NOMO-1 treated with dmso at 0.1 percent for 144 hours (cell line): Measurements from ENCODE around the gene TEX11.
"Not testable (repeated sequence)": the region's sequence is repeated elsewhere in the genome, so short reads cannot be mapped to it uniquely, and the experiment has no call there.

ENCODE experiments used
- DNase-seq: peaks from one replicate; lab custom pipeline; 2025; ENCODE audit not compliant: unreplicated experiment; lab: John Stamatoyannopoulos, UW

TEX11 gene

GRCh38 chrX:70908541-70908940 lies at the start of gene TEX11:
TSS of gene TEX11 (minus strand) at chrX:70908711. CDS start at chrX:70907789, 922 bp downstream.
- DNase-seq: no peak

- DNase-seq: no peak
These were observed 46.4 kb upstream of the TEX11 start for GRCh38 chrX:70954871-70955270.

DNA sequence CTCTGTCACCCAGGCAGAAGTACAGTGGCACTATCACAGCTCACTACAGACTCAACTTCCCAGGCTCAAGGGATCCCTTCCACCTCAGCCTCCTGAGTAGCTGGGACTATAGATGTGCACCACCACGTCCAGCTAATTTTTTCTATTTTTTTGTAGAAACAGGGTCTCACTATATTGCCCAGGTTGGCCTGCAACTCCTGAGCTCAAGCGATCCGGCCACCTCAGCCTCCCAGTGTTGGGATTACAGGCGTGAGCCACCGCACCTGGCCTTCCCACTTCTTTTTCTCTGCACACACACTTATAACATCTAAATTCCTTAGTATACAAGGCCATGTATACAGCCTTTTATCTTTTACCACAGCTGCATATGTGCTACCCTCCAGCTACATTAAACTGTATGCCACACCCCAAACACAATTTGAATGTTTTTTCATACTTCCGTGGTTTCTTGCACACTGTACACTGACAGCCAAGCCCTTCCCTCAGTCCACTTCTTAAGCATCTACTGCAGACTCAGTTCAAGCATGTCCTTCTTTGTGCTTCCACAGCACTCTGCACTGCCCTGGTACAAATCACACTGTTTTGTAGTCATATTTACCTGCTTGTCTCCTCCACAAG lies 15.9 kb upstream of the TEX11 start:
- no peak for DNase-seq

DNA sequence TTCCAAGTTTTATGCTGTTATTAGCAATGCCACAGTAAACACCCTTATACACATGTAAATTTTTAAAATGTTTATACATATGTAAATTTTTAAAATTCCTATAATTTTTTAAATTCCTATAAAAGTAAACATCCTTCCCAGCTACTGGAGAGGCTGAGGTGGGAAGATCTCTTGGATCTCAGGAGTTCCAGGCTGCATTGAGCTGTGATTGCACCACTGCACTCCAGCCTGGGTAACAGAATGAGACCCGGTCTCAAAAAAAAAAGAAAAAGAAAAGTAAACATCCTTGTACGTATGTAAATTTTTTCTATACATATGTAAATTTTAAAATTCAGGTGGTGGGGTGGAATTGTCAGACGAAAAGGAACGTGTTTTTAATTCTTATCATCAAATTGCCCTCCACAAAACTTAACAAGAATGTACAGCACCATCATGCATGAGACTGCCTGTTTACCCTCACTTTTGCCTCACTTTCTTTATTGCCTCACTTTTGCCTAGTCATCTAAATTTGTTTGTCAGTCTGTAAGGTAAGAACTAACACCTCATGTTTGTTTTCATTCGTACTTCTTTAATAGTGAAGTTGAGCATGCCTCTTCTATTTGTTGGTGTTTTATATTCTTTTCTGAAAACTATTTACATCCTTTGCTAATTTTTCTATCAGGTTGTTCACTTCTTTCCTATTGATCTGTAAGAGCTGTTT lies 14.4 kb upstream of the TEX11 start:
- no peak for DNase-seq

DNA sequence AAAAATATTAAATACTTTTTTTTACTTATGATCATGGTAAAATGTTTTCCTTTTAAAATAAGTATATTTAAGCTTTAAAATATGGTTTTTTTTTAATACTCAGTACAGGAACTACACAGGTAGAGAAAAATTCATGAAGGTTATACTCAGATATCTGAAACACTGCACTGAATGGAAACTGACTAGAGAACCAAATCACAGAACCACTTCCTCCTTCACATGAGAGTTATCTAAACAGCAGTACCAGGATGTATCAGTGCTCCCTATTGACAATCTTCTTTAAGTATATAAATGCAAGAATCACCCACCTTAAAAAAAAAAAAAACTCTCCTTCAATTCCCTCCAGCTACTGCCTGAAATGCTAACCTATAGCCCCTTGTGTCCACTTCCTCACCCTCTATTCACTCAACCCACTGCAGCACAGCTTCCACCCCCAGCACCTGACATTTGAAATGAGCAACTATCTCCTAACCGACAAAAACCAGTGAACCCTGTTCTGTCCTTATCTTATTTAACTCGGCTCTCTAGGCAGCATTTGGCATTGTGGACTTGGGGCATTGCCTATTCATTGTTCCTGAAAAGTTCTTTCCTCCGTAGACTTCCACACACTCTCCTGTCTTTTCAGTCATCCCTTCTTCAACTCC lies 13.3 kb upstream of the TEX11 start:
- no peak for DNase-seq

DNA sequence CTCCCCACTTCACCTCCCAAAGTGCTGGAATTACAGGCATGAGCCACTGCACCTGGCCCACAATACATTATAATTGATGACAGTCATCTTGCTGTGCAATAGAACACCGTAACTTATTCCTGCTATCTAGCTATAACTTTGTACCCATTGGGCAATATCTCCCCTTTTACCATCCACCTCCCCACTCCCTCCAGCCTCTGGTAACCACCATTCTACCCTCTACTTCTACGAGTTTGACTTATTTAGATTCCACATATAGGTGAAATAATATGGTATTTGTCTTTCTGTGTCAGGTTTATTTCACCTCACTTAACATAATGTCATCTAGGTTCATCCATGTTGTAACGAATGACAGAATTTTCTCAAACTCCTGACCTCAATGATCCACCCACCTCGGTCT lies 8.2 kb upstream of the TEX11 start:
- DNase-seq: no peak

- no peak for DNase-seq
These were observed 611 bp downstream of the TEX11 start for GRCh38 chrX:70907900-70908299.

DNA sequence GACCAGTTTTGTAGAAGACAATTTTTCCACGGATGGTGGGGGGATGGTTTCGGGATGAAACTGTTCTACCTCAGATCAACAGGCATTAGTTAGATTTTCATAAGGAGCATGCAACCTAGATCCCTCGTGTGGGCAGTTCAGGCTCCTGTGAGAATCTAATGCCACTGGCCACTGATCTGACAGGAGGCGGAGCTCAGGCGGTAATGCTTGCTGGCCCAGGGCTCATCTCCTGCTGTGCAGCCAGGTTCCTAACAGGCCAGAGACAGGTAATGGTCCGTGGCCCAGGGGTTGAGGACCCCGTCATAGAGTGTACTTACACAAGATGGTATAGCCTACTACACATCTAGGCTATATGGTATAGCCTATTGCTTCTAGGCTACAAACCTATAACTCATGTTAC lies 7.0 kb downstream of the TEX11 start:
- no peak for DNase-seq

- not testable (repeated sequence) for DNase-seq
These were observed 18.1 kb downstream of the TEX11 start for GRCh38 chrX:70890441-70890840.

DNA sequence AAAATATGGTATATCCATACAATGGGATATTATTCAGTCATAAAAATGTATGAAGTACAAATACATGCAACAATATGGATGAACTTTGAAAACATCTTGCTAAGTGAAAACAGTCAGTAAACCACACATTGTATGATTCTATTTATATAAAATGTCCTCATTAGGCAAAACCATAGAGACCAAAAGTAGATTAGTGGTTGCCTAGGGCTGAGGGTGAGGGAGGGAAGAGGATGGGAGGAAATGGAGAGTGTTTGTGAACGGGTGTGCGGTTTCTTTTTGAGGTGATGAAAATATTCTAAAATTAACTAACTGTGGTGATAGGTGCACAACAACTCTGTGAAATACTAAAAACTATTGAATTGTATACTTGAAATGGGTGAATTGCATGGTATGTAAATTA lies 29.6 kb downstream of the TEX11 start:
- DNase-seq: no peak

GRCh38 chrX:70852294-70852693 lies 56.2 kb downstream of the TEX11 start:
- DNase-seq: no peak

- not testable (repeated sequence) for DNase-seq
These were observed 64.4 kb downstream of the TEX11 start for GRCh38 chrX:70844081-70844480.

DNA sequence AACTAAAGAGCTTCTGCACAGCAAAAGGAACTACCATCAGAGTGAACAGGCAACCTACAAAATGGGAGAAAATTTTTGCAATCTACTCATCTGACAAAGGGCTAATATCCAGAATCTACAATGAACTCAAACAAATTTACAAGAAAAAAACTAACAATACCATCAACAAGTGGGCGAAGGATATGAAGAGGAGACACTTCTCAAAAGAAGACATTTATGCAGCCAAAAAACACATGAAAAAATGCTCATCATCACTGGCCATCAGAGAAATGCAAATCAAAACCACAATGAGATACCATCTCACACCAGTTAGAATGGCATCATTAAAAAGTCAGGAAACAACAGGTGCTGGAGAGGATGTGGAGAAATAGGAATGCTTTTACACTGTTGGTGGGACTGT lies 64.9 kb downstream of the TEX11 start:
- DNase-seq: not testable (repeated sequence)

- DNase-seq: no peak
These were observed 73.9 kb downstream of the TEX11 start for GRCh38 chrX:70834589-70834988.

- no peak for DNase-seq
These were observed 81.8 kb downstream of the TEX11 start for GRCh38 chrX:70826715-70827114.

GRCh38 chrX:70825366-70825765 lies 83.1 kb downstream of the TEX11 start:
- no peak for DNase-seq

GRCh38 chrX:70808942-70809940 lies 99.3 kb downstream of the TEX11 start:
- no peak for DNase-seq

DNA sequence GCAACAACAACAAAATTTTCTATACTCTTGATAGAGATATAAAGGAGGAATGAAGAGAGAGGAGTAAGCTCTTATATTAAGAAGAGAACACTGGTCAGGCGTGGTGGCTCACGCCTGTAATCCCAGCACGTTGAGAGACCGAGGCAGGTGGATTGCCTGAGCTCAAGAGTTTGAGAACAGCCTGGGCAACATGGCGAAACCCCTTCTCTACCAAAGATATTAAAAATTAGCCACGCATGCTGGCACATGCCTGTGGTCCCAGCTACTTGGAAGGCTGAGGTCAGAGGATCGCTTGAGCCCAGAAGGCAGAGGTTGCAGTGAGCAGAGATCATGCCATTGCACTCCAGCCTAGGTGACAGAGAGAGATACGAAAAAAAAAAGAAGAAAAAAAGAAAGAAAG lies 102.4 kb downstream of the TEX11 start:
- DNase-seq: no peak

DNA sequence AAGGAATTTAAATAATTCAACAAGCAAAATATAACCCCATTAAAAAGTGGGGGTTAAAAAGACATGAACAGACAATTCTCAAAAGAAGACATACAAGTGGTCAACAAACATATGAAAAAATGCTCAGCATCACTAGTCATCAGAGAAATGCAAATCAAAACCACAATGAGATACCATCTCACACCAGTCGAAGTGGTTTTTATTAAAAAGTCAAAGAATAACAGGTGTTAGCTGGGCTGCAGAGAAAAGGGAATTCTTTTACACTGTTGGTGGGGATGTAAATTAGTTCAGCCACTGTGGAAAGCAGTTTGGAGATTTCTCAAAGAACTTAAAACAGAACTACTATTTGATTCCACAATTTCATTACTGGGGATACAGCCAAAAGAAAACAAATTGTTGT lies 111.8 kb downstream of the TEX11 start:
- not testable (repeated sequence) for DNase-seq

- no peak for DNase-seq
These were observed 134.3 kb downstream of the TEX11 start for GRCh38 chrX:70774223-70774622.

- DNase-seq: no peak
These were observed 138.8 kb downstream of the TEX11 start for GRCh38 chrX:70769659-70770227.
